ENCODE measurements around the gene IL36RN. TPM values are rescaled to one million over a fixed set of nuclear protein-coding genes. Genes with fewer than 3 reads are reported as not detected.

Gene IL36RN
- total RNA-seq, 1 donor from 2014 or later = 0.14 TPM

DNA sequence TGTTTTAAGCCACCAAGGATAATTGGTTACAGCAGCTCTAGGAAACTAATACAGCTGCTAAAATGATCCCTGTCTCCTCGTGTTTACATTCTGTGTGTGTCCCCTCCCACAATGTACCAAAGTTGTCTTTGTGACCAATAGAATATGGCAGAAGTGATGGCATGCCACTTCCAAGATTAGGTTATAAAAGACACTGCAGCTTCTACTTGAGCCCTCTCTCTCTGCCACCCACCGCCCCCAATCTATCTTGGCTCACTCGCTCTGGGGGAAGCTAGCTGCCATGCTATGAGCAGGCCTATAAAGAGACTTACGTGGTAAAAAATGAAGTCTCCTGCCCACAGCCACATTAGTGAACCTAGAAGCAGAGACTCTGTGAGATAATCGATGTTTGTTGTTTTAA lies 5.3 kb downstream of the IL36RN start:
- Mint-ChIP-seq H3K4me1 (ENCODE audit: low read depth, unreplicated experiment) (peaks cover 5% of the 10 kb centered on the region), H3K36me3 (ENCODE audit: low read depth, unreplicated experiment) (no peaks in the 10 kb centered on the region), H3K4me3 (ENCODE audit: unreplicated experiment) (no peak overlapping the region), H3K27me3 (ENCODE audit: low read depth, unreplicated experiment) (peaks cover 49% of the 10 kb centered on the region), H3K27ac (ENCODE audit: unreplicated experiment) (no peak overlapping the region), H3K9me3 (ENCODE audit: unreplicated experiment) (peaks cover 9% of the 10 kb centered on the region)
- peaks cover 14% of the 10 kb centered on the region for H3K27me3 ChIP-seq (ENCODE audit: insufficient read depth, low read length)
- no peak overlapping the region for H2AFZ ChIP-seq (ENCODE audit: low read depth, low read length)
- DNase-seq (ENCODE audit: low read depth) (no peak), FAIRE-seq (no peak)
- no peak overlapping the region for H3K4me2 ChIP-seq (ENCODE audit: low read length)
- H3K27ac ChIP-seq (ENCODE audit: low read depth, low read length) = no peak overlapping the region
- H3K79me2 ChIP-seq (ENCODE audit: insufficient read depth, low read length) = no peaks in the 10 kb centered on the region
- TF ChIP-seq EZH2 (IDR thresholded peaks at IDR 0.05; ENCODE audit: insufficient read depth, low read length) = no peak
- TF ChIP-seq, protein P1, sequence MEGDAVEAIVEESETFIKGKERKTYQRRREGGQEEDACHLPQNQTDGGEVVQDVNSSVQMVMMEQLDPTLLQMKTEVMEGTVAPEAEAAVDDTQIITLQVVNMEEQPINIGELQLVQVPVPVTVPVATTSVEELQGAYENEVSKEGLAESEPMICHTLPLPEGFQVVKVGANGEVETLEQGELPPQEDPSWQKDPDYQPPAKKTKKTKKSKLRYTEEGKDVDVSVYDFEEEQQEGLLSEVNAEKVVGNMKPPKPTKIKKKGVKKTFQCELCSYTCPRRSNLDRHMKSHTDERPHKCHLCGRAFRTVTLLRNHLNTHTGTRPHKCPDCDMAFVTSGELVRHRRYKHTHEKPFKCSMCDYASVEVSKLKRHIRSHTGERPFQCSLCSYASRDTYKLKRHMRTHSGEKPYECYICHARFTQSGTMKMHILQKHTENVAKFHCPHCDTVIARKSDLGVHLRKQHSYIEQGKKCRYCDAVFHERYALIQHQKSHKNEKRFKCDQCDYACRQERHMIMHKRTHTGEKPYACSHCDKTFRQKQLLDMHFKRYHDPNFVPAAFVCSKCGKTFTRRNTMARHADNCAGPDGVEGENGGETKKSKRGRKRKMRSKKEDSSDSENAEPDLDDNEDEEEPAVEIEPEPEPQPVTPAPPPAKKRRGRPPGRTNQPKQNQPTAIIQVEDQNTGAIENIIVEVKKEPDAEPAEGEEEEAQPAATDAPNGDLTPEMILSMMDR (IDR thresholded peaks at IDR 0.05; ENCODE audit: insufficient read depth, low read depth, low read length) = no peak
- H3K9me3 ChIP-seq (ENCODE audit: insufficient read depth, low read depth, low read length) = peaks cover 6% of the 10 kb centered on the region
- H4K20me1 ChIP-seq (ENCODE audit: insufficient read depth, low read length) = no peaks in the 10 kb centered on the region
- no peaks in the 10 kb centered on the region for H3K36me3 ChIP-seq (ENCODE audit: insufficient read depth, low read length)
- H3K4me1 ChIP-seq (ENCODE audit: insufficient read depth, low read length) = no peaks in the 10 kb centered on the region
- H3K9ac ChIP-seq (ENCODE audit: low read length) = no peak overlapping the region
- H3K4me3 ChIP-seq (ENCODE audit: insufficient read depth, low read depth, low read length) = no peak overlapping the region

DNA sequence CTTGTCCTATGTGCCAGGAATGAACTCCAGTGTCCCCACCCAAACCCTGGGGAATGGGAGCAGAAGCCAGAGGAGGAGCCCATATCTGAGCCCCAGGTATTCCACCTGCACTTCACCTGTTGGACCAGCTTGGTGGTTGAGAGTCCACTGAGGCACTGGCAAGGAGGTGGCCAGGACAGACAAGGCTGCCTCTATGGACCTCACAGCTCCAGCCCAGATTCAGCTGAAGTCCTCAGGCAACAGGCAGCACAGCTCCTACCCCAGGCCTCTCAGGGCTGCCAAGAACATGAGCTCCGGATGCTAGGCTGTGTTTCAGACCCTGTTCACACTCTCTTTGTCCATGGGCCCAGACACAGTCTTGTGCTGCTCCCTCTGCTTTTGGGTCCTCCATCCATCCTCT lies 5.9 kb downstream of the IL36RN start:
- H3K4me1 Mint-ChIP-seq (ENCODE audit: low read depth, unreplicated experiment) = peaks cover 12% of the 10 kb centered on the region
- DNase-seq (ENCODE audit: low read depth) (no peak), FAIRE-seq (no peak)
- TF ChIP-seq, protein P1 (IDR thresholded peaks at IDR 0.05; ENCODE audit: insufficient read depth, low read depth, low read length) = no peak
- TF ChIP-seq EZH2 (IDR thresholded peaks at IDR 0.05; ENCODE audit: insufficient read depth, low read length) = no peak
- H3K27me3 Mint-ChIP-seq (ENCODE audit: low read depth, unreplicated experiment) = peaks cover 48% of the 10 kb centered on the region
- H3K79me2 ChIP-seq (ENCODE audit: insufficient read depth, low read length) = no peaks in the 10 kb centered on the region
- H3K4me2 ChIP-seq (ENCODE audit: low read length) = no peak overlapping the region
- H3K9me3 Mint-ChIP-seq (ENCODE audit: unreplicated experiment) = peaks cover 9% of the 10 kb centered on the region
- no peaks in the 10 kb centered on the region for H3K4me1 ChIP-seq (ENCODE audit: insufficient read depth, low read length)
- no peak overlapping the region for H3K27ac ChIP-seq (ENCODE audit: low read depth, low read length)
- H3K27me3 ChIP-seq (ENCODE audit: insufficient read depth, low read length) = peaks cover 13% of the 10 kb centered on the region
- peaks cover 6% of the 10 kb centered on the region for H3K9me3 ChIP-seq (ENCODE audit: insufficient read depth, low read depth, low read length)
- H3K36me3 Mint-ChIP-seq (ENCODE audit: low read depth, unreplicated experiment) = no peaks in the 10 kb centered on the region
- H3K9ac ChIP-seq (ENCODE audit: low read length) = no peak overlapping the region
- no peak overlapping the region for H3K27ac Mint-ChIP-seq (ENCODE audit: unreplicated experiment)
- no peak overlapping the region for H2AFZ ChIP-seq (ENCODE audit: low read depth, low read length)
- H3K4me3 ChIP-seq (ENCODE audit: insufficient read depth, low read depth, low read length) = no peak overlapping the region
- no peaks in the 10 kb centered on the region for H4K20me1 ChIP-seq (ENCODE audit: insufficient read depth, low read length)
- no peak overlapping the region for H3K4me3 Mint-ChIP-seq (ENCODE audit: unreplicated experiment)
- no peaks in the 10 kb centered on the region for H3K36me3 ChIP-seq (ENCODE audit: insufficient read depth, low read length)

DNA sequence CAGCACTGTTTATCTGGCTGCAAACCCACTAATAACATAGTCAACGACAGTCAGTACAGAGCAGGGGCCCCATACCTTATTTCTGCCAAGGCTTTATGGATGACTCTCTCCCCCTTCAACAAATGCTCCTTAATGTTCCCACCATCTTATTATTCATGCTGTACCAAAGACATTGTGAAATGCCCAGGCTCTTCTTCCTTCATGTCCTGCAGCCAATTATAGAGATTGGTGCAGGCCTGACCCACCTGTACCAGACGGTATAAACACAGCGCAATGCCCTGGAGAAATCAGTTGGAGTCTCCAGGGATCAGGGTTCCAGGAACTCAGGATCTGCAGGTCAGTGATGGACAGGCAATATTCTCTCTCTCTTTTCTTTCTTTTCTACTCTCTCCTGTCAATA lies 8.7 kb downstream of the IL36RN start, which contains the start of gene IL1F10:
TSS of gene IL1F10 (plus strand) at position 290 of the 400 bp plus-strand sequence. CDS start 4,769 bp downstream, outside the sequence.
- Mint-ChIP-seq H3K27ac (ENCODE audit: unreplicated experiment) (no peak within 1 kb of the TSS), H3K9me3 (ENCODE audit: unreplicated experiment) (peaks cover 9% of the 10 kb centered on the region), H3K4me1 (ENCODE audit: low read depth, unreplicated experiment) (peaks cover 15% of the 10 kb centered on the region), H3K4me3 (ENCODE audit: unreplicated experiment) (no peak within 1 kb of the TSS), H3K36me3 (ENCODE audit: low read depth, unreplicated experiment) (no peaks in the 10 kb centered on the region), H3K27me3 (ENCODE audit: low read depth, unreplicated experiment) (peaks cover 39% of the 10 kb centered on the region)
- DNase-seq (ENCODE audit: low read depth) = no peak
- Histone ChIP-seq H3K36me3 (ENCODE audit: insufficient read depth, low read length) (no peaks in the 10 kb centered on the region), H3K27ac (ENCODE audit: low read depth, low read length) (no peak within 1 kb of the TSS), H3K9ac (ENCODE audit: low read length) (no peak within 1 kb of the TSS), H2AFZ (ENCODE audit: low read depth, low read length) (no peak within 1 kb of the TSS), H4K20me1 (ENCODE audit: insufficient read depth, low read length) (no peaks in the 10 kb centered on the region), H3K27me3 (ENCODE audit: insufficient read depth, low read length) (peaks cover 8% of the 10 kb centered on the region), H3K4me1 (ENCODE audit: insufficient read depth, low read length) (no peaks in the 10 kb centered on the region), H3K79me2 (ENCODE audit: insufficient read depth, low read length) (no peaks in the 10 kb centered on the region), H3K9me3 (ENCODE audit: insufficient read depth, low read depth, low read length) (peaks cover 6% of the 10 kb centered on the region), H3K4me2 (ENCODE audit: low read length) (no peak within 1 kb of the TSS), H3K4me3 (ENCODE audit: insufficient read depth, low read depth, low read length) (no peak within 1 kb of the TSS)
- no peak for TF ChIP-seq EZH2 (IDR thresholded peaks at IDR 0.05; ENCODE audit: insufficient read depth, low read length)
- TF ChIP-seq, protein P1 (IDR thresholded peaks at IDR 0.05; ENCODE audit: insufficient read depth, low read depth, low read length) = no peak
- FAIRE-seq = no peak
